MCF 10A (cell line): ENCODE measurements around the gene PLCG2. TPM values are rescaled to one million over a fixed set of nuclear protein-coding genes. Genes with fewer than 3 reads are reported as not detected.

Experiments used
- Bru-seq: library from RNA; stranded (reverse); fragments of 400-500 nt; gene quantifications from one replicate; lab custom pipeline; 2021; lab: Mats Ljungman, UMichigan
- BruChase-seq, 2 experiments: library from RNA; stranded (reverse); fragments of 400-500 nt; gene quantifications; one replicate each; lab custom pipeline; 2021; lab: Mats Ljungman, UMichigan
- BruUV-seq: library from RNA; stranded (reverse); fragments of 400-500 nt; replicated peaks from 2 replicates; lab custom pipeline; 2021; lab: Mats Ljungman, UMichigan
- CTCF ChIA-PET: fragments of 300-600 bp; sonication (Branson Sonifier 250); formaldehyde crosslinking; extraction: SDS; loops from one replicate; lab custom pipeline; 2021; ENCODE audit warnings: antibody characterized with exemption, inconsistent platforms; lab: Yijun Ruan, JAX
- POLR2A ChIA-PET: fragments of 300-600, 350-650 bp; sonication (Branson Sonifier 250); formaldehyde crosslinking; extraction: SDS; loops from one replicate; lab custom pipeline; 2020; ENCODE audit warnings: antibody characterized with exemption, inconsistent platforms; lab: Yijun Ruan, JAX
- DNase-seq: peaks from one replicate; pipeline ENCODE4 v3.0.0-alpha.2; 2018; ENCODE audit not compliant: unreplicated experiment
- H3K27ac Mint-ChIP-seq: one replicate; pipeline ENCODE4 v1.8.0; 2022; ENCODE audit warnings: mild to moderate bottlenecking, low read depth, mixed read lengths; ENCODE audit not compliant: unreplicated experiment
- H3K27me3 Mint-ChIP-seq: one replicate; pipeline ENCODE4 v1.8.0; 2022; ENCODE audit warnings: mixed read lengths; ENCODE audit not compliant: insufficient read depth, unreplicated experiment
- H3K36me3 Mint-ChIP-seq: one replicate; pipeline ENCODE4 v1.8.0; 2022; ENCODE audit warnings: mild to moderate bottlenecking, moderate library complexity, mixed read lengths; ENCODE audit not compliant: insufficient read depth, unreplicated experiment
- H3K4me1 Mint-ChIP-seq: one replicate; pipeline ENCODE4 v1.8.0; 2022; ENCODE audit warnings: mixed read lengths; ENCODE audit not compliant: insufficient read depth, unreplicated experiment
- H3K4me3 Mint-ChIP-seq: one replicate; pipeline ENCODE4 v1.8.0; 2022; ENCODE audit warnings: mild to moderate bottlenecking, moderate library complexity, mixed read lengths; ENCODE audit not compliant: unreplicated experiment
- H3K9me3 Mint-ChIP-seq: one replicate; pipeline ENCODE4 v1.8.0; 2022; ENCODE audit warnings: mixed read lengths; ENCODE audit not compliant: unreplicated experiment
- CTCF ChIP-seq: fragments of 200-600 bp; IDR thresholded peaks from one replicate; pipeline ENCODE4 v1.8.0; 2022; ENCODE audit warnings: antibody characterized with exemption, mild to moderate bottlenecking; ENCODE audit not compliant: unreplicated experiment
- intact Hi-C: fragments of 100-400 bp; cut with micrococcal nuclease; formaldehyde crosslinking; loops from 2 replicates; pipeline ENCODE4 v1.14.1; 2022
- long read RNA-seq: library from polyadenylated mRNA; stranded (forward); transcript quantifications from one replicate; pipeline ENCODE4 v2.0.0, GENCODE V29; 2022
- total RNA-seq: library from RNA; stranded (reverse); gene quantifications from 2 replicates; pipeline ENCODE4 v1.2.3, GENCODE V29; 2022

PLCG2 gene
- total RNA-seq (5.2 and 6.0 TPM in 2 replicates), Bru-seq, nascent RNA (percentile 37 among the genes with signal in this experiment), BruChase-seq, experiment 1, labeled RNA remaining after a 6-hour chase (percentile 34 among the genes with signal in this experiment), BruChase-seq, experiment 2, labeled RNA remaining after a 2-hour chase (percentile 35 among the genes with signal in this experiment)
- long read RNA-seq, full-length matches to known transcripts: 6 of 8 reads
- long read RNA-seq, partial matches to known transcripts: 2 of 8 reads
- long read RNA-seq, other reads (novel, unspliced or antisense): 0 of 8 reads

GRCh38 chr16:81778861-81779535 is at the start of gene PLCG2:
PLCG2 (plus strand) TSS chr16:81779291; CDS start chr16:81785990, 6,699 bp downstream.
- peak; percentile 71 for DNase-seq
- Mint-ChIP-seq H3K9me3 (no peaks in the 10 kb centered on the region), H3K4me1 (peaks cover 9% of the 10 kb centered on the region), H3K27me3 (peaks cover 23% of the 10 kb centered on the region), H3K27ac (no peak within 1 kb of the TSS), H3K36me3 (no peaks in the 10 kb centered on the region), H3K4me3 (peak within 1 kb of the TSS; percentile 81)
- ChIA-PET POLR2A (interaction anchor here (0.6 to 1.0 kb wide), 3 partner anchors 18 to 28 kb away, joined by 3 read pairs; no protein-coding TSS in a partner anchor), CTCF (interaction anchor here (0.7 to 2.3 kb wide), 2 partner anchors 95 to 373 kb away, joined by 3 to 15 read pairs; no protein-coding TSS in a partner anchor)
- TF ChIP-seq CTCF: no peak
- intact Hi-C loops: loop anchor here (1.0 kb wide), 1 partner anchor 95 kb away; no protein-coding TSS in a partner anchor
- no TSS peak for BruUV-seq

GRCh38 chr16:81729451-81729850 is 49.6 kb upstream of the PLCG2 start:
- Mint-ChIP-seq H3K9me3 (no peaks in the 10 kb centered on the region), H3K4me1 (peaks cover 5% of the 10 kb centered on the region), H3K4me3 (no peak overlapping the region), H3K27ac (no peak overlapping the region), H3K36me3 (peaks cover 7% of the 10 kb centered on the region), H3K27me3 (no peaks in the 10 kb centered on the region)
- POLR2A ChIA-PET: interaction anchor here (0.7 kb wide), 1 partner anchor 1714 kb away, joined by 3 read pairs; no protein-coding TSS in a partner anchor
- intact Hi-C loops: no loop called here
- CTCF ChIA-PET: interaction anchor here (0.6 to 2.8 kb wide), 23 partner anchors 9 to 702 kb away, joined by 3 to 9 read pairs (median 3); no protein-coding TSS in a partner anchor
- TF ChIP-seq CTCF: no peak
- DNase-seq: no peak
- BruUV-seq: no TSS peak

GRCh38 chr16:81730090-81731051 is 48.7 kb upstream of the PLCG2 start:
- H3K4me3 Mint-ChIP-seq: peak overlapping the region; percentile 43
- intact Hi-C loops: loop anchor here (10.0 kb wide), 1 partner anchor 726 kb away; the partner anchor contains the start of genes CENPN and CMC2

More at GRCh38 chr16:81730090-81731051, 48.7 kb upstream of the PLCG2 start:
- POLR2A ChIA-PET: interaction anchor here (0.7 kb wide), 1 partner anchor 1715 kb away, joined by 3 read pairs; no protein-coding TSS in a partner anchor
- no peaks in the 10 kb centered on the region for H3K27me3 Mint-ChIP-seq
- H3K4me1 Mint-ChIP-seq: peaks cover 5% of the 10 kb centered on the region
- peak; percentile 60 for DNase-seq
- H3K27ac Mint-ChIP-seq: no peak overlapping the region
- H3K9me3 Mint-ChIP-seq: no peaks in the 10 kb centered on the region
- CTCF ChIA-PET: interaction anchor here (0.5 to 2.8 kb wide), 30 partner anchors 8 to 1683 kb away, joined by 3 to 9 read pairs (median 3); no protein-coding TSS in a partner anchor
- no TSS peak for BruUV-seq
- peaks cover 7% of the 10 kb centered on the region for H3K36me3 Mint-ChIP-seq
- TF ChIP-seq CTCF: peak; percentile 66
